HEK293 (cell line): Measurements from ENCODE around the gene CD59.
"Not testable (repeated sequence)": the region's sequence is repeated elsewhere in the genome, so short reads cannot be mapped to it uniquely, and the experiment has no call there.

Experiments used
- CTCF ChIA-PET: fragments of 350-600 bp; formaldehyde crosslinking; extraction: SDS; loops from one replicate; lab custom pipeline; 2021; ENCODE audit warnings: antibody characterized with exemption; lab: Yijun Ruan, JAX
- POLR2A ChIA-PET: fragments of 300-600 bp; formaldehyde crosslinking; extraction: SDS; loops from one replicate; lab custom pipeline; 2020; ENCODE audit warnings: antibody characterized with exemption, inconsistent platforms; lab: Yijun Ruan, JAX
- H3K27ac ChIP-seq: fragments of 200-500 bp; sonication (Bioruptor generic); 2 replicates; pipeline ENCODE4 v1.5.1; 2014; ENCODE audit warnings: low read depth, low read length, control low read depth, inconsistent platforms; ENCODE audit errors: extremely low read depth
- H3K36me3 ChIP-seq, 2 experiments: fragments of 200-500 bp in 1 of 2; sonication (Bioruptor generic) in 1 of 2; 1 replicate in 1 of 2; 2 replicates in 1 of 2; pipeline ENCODE4 v1.5.1; 2014 to 2017; ENCODE audit warnings: inconsistent platforms in 2 of 2, low read length in 2 of 2; ENCODE audit not compliant: control insufficient read depth in 2 of 2, insufficient read depth in 1 of 2
- H3K4me1 ChIP-seq: fragments of 200-500 bp; sonication (Bioruptor generic); 2 replicates; pipeline ENCODE4 v1.5.1; 2014; ENCODE audit warnings: mild to moderate bottlenecking, low read length, inconsistent platforms; ENCODE audit not compliant: control insufficient read depth, insufficient read depth
- H3K4me3 ChIP-seq: 2 replicates; pipeline ENCODE4 v1.5.1; 2011; ENCODE audit warnings: low read depth, mild to moderate bottlenecking, control low read depth, low read length, moderate library complexity
- H3K9me3 ChIP-seq: fragments of 200-500 bp; sonication (Bioruptor generic); 2 replicates; pipeline ENCODE4 v1.5.1; 2014; ENCODE audit warnings: low read depth, low read length, inconsistent platforms; ENCODE audit not compliant: control insufficient read depth, insufficient read depth
- ELK4 ChIP-seq: IDR thresholded peaks from 2 replicates; pipeline ENCODE4 v1.6.1; 2011; ENCODE audit warnings: mild to moderate bottlenecking, low read depth, low read length, borderline replicate concordance
- KLF1 ChIP-seq: fragments of 450-650 bp; formaldehyde crosslinking; IDR thresholded peaks from 2 replicates; pipeline ENCODE4 v1.5.1; 2016; ENCODE audit warnings: missing biosample characterization, missing genetic modification characterization
- PATZ1 ChIP-seq: fragments of 450-650 bp; formaldehyde crosslinking; IDR thresholded peaks from 2 replicates; pipeline ENCODE4 v1.5.1; 2016; ENCODE audit warnings: missing biosample characterization, missing genetic modification characterization
- PBX3 ChIP-seq: sonication (generic); formaldehyde crosslinking; IDR thresholded peaks from 2 replicates; pipeline ENCODE4 v1.8.1; 2022; ENCODE audit warnings: mild to moderate bottlenecking, moderate library complexity, missing genetic modification reagents
- PRDM1 ChIP-seq: fragments of 450-650 bp; formaldehyde crosslinking; IDR thresholded peaks from 2 replicates; pipeline ENCODE4; 2016; ENCODE audit warnings: missing biosample characterization, missing genetic modification characterization
- PRDM6 ChIP-seq: fragments of 450-650 bp; formaldehyde crosslinking; IDR thresholded peaks from 2 replicates; pipeline ENCODE4 v1.5.1; 2017; ENCODE audit warnings: missing biosample characterization, missing genetic modification characterization
- SETDB1 ChIP-seq: IDR thresholded peaks from one replicate; pipeline ENCODE4 v1.6.1; 2017; ENCODE audit warnings: mild to moderate bottlenecking, low read length, moderate library complexity, mixed read lengths; ENCODE audit not compliant: insufficient read length
- YY2 ChIP-seq: fragments of 450-650 bp; formaldehyde crosslinking; IDR thresholded peaks from 2 replicates; pipeline ENCODE4 v1.5.1; 2016; ENCODE audit warnings: missing biosample characterization, missing genetic modification characterization
- ZBTB20 ChIP-seq: fragments of 450-650 bp; formaldehyde crosslinking; IDR thresholded peaks from 2 replicates; pipeline ENCODE4 v1.5.1; 2016; ENCODE audit warnings: missing biosample characterization, missing genetic modification characterization
- ZBTB8A ChIP-seq: fragments of 450-650 bp; formaldehyde crosslinking; IDR thresholded peaks from 2 replicates; pipeline ENCODE4 v1.5.1; 2016; ENCODE audit warnings: missing biosample characterization, missing genetic modification characterization
- ZNF10 ChIP-seq: fragments of 450-650 bp; formaldehyde crosslinking; IDR thresholded peaks from 2 replicates; pipeline ENCODE4 v1.5.1; 2017; ENCODE audit warnings: missing biosample characterization, missing genetic modification characterization
- ZNF221 ChIP-seq: fragments of 450-650 bp; formaldehyde crosslinking; IDR thresholded peaks from 2 replicates; pipeline ENCODE4 v1.5.1; 2017; ENCODE audit warnings: missing biosample characterization, missing genetic modification characterization, borderline replicate concordance
- ZNF248 ChIP-seq: fragments of 450-650 bp; formaldehyde crosslinking; IDR thresholded peaks from 2 replicates; pipeline ENCODE4 v1.5.1; 2017; ENCODE audit warnings: missing biosample characterization, missing genetic modification characterization
- ZNF48 ChIP-seq: fragments of 450-650 bp; formaldehyde crosslinking; IDR thresholded peaks from 2 replicates; pipeline ENCODE4 v1.5.1; 2016; ENCODE audit warnings: missing biosample characterization, missing genetic modification characterization
- ZNF558 ChIP-seq: fragments of 450-650 bp; formaldehyde crosslinking; IDR thresholded peaks from 2 replicates; pipeline ENCODE4 v1.5.1; 2016; ENCODE audit warnings: missing biosample characterization, missing genetic modification characterization
- ZNF624 ChIP-seq: fragments of 450-650 bp; formaldehyde crosslinking; IDR thresholded peaks from 2 replicates; pipeline ENCODE4 v1.5.1; 2017; ENCODE audit warnings: missing biosample characterization, missing genetic modification characterization
- ZNF777 ChIP-seq: fragments of 450-650 bp; formaldehyde crosslinking; IDR thresholded peaks from 2 replicates; pipeline ENCODE4 v1.5.1; 2017; ENCODE audit warnings: missing biosample characterization, missing genetic modification characterization, borderline replicate concordance
- TF ChIP-seq, protein P1 (sequence below): fragments of 450-650 bp; formaldehyde crosslinking; optimal IDR thresholded peaks from 2 replicates; pipeline ENCODE3; 2016; ENCODE audit warnings: missing biosample characterization, mild to moderate bottlenecking, missing genetic modification characterization

Gene CD59

DNA sequence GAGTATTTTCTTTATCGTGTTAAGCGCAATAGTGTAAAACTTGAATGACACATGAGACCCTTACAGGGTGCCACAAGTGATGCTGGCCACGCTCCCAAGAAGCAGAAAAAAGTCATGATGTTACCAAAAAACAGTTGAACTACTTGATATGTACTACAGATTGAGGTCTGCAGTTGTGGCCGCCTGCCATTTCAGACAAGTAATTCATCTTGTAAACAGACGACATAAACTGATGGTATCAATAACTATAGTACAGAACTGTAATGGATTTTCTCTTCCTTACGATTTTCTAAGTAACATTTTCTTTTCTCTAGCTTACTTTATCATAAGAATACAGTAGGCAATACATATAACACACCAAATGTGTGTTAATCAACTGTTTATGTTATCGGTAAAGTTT lies 5.5 kb downstream of the CD59 start:
- Histone ChIP-seq H3K4me1 (no peaks in the 10 kb centered on the region), H3K4me3 (no peak overlapping the region), H3K27ac (no peak overlapping the region), H3K9me3 (no peaks in the 10 kb centered on the region), H3K36me3 (peaks cover 0 to 15% of the 10 kb centered on the region in 2 experiments; a peak in 1 of 3 replicates)
- ChIA-PET CTCF (no interaction called here), POLR2A (interaction anchor here (1.4 kb wide), 1 partner anchor 14 kb away, joined by 3 read pairs; no protein-coding TSS in a partner anchor)
- TF ChIP-seq ZNF624 (tag by site-specific recombination) (no peak), ZNF48 (tag by site-specific recombination) (no peak), ZBTB20 (tag by site-specific recombination) (no peak), YY2 (tag by site-specific recombination) (no peak), PRDM1 (tag by site-specific recombination) (no peak), PATZ1 (tag by site-specific recombination) (no peak), KLF1 (tag by site-specific recombination) (no peak), PRDM6 (peak; percentile 68)
- TF ChIP-seq, protein P1, sequence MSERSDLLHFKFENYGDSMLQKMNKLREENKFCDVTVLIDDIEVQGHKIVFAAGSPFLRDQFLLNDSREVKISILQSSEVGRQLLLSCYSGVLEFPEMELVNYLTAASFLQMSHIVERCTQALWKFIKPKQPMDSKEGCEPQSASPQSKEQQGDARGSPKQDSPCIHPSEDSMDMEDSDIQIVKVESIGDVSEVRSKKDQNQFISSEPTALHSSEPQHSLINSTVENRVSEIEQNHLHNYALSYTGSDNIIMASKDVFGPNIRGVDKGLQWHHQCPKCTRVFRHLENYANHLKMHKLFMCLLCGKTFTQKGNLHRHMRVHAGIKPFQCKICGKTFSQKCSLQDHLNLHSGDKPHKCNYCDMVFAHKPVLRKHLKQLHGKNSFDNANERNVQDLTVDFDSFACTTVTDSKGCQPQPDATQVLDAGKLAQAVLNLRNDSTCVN, result no peak

- POLR2A ChIA-PET, H3K4me3 ChIP-seq, CTCF ChIA-PET, H3K9me3 ChIP-seq, H3K4me1 ChIP-seq, H3K27ac ChIP-seq: not testable (repeated sequence)
- H3K36me3 ChIP-seq, result peaks cover 0 to 15% of the 10 kb centered on the region in 2 experiments; a peak in 1 of 3 replicates
Observed at GRCh38 chr11:33729072-33729664, 7.1 kb downstream of the CD59 start.

DNA sequence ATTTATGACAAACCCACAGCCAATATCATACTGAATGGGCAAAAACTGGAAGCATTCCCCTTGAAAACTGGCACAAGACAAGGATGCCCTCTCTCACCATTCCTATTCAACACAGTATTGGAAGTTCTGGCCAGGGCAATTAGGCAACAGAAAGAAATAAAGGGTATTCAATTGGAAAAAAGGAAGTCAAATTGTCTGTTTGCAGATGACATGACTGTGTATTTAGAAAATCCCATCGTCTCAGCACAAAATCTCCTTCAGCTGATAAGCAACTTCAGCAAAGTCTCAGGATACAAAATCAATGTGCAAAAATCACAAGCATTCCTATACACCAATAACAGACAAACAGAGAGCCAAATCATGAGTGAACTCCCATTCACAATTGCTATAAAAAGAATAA lies 8.7 kb downstream of the CD59 start:
- POLR2A ChIA-PET, H3K36me3 ChIP-seq, H3K4me1 ChIP-seq, H3K9me3 ChIP-seq, H3K4me3 ChIP-seq, H3K27ac ChIP-seq: not testable (repeated sequence)
- CTCF ChIA-PET, result interaction anchor here (0.6 to 2.2 kb wide), 4 partner anchors 9 to 342 kb away, joined by 3 to 6 read pairs (median 5); partner anchors contain the start of gene CD59

DNA sequence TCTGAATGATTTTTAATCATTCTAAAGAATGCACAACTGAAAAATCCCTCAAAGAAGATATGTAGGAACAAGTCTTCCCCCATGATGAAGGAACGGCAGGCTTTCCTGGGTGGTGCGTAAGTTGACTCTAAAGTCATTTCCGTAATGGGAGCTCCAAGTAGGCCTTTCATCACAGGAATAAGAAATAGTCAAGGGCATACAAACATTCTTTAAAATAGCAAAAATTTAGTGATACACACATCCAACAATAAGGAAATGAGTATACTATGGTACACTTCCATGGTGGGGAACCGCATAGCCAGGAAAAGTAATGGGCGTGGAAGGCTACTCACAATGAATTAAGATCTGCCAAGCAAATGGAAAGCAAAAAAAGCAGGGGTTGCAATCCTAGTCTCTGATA lies 10.7 kb downstream of the CD59 start:
- ChIA-PET CTCF (no interaction called here), POLR2A (interaction anchor here (2.5 kb wide), 1 partner anchor 11 kb away, joined by 15 read pairs; the partner anchor contains the start of gene CD59)
- no peak overlapping the region for H3K4me3 ChIP-seq
- H3K4me1 ChIP-seq, result peaks cover 4% of the 10 kb centered on the region
- H3K27ac ChIP-seq, result no peak overlapping the region
- H3K36me3 ChIP-seq, result peaks cover 0 to 22% of the 10 kb centered on the region in 2 experiments; a peak in 1 of 3 replicates
- H3K9me3 ChIP-seq, result no peaks in the 10 kb centered on the region
- TF ChIP-seq ZNF248 (tag by site-specific recombination) (no peak), SETDB1 (no peak), ZNF221 (tag by site-specific recombination) (no peak), PATZ1 (tag by site-specific recombination) (no peak), ZNF558 (tag by site-specific recombination) (no peak), ZBTB8A (no peak), PBX3 (CRISPR knock-in tag) (no peak), ZNF777 (tag by site-specific recombination) (no peak), ZNF10 (no peak), ELK4 (no peak)
